CD4-positive, alpha-beta T cell treated with Interleukin-17A for 1 hour (primary cell): Measurements from ENCODE around the gene COL26A1.
"Not testable (repeated sequence)": the region's sequence is repeated elsewhere in the genome, so short reads cannot be mapped to it uniquely, and the experiment has no call there.

Experiments
- DNase-seq: peaks from one replicate; pipeline ENCODE4 v3.0.0-alpha.2; 2020

COL26A1 gene

DNA sequence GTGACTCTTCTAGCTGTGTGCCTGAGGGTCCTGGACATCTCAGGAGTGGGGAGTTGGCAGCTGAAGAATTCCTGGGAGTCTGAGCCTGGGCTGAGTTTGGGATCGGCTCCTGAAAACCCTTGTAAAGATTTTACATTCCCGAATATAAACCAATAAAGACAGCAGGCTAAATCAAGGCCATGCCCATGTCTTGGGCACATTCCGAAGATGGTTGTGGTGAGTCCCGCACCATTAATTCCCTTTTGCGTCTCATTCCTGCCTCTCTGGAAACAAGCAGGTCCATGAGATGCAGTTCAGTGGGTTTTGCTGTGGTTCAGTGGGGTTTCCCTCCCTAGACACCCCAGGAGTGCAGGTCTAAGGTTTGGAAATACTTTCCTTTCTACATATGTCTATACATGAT is 90.9 kb downstream of the COL26A1 start:
- DNase-seq: no peak

DNA sequence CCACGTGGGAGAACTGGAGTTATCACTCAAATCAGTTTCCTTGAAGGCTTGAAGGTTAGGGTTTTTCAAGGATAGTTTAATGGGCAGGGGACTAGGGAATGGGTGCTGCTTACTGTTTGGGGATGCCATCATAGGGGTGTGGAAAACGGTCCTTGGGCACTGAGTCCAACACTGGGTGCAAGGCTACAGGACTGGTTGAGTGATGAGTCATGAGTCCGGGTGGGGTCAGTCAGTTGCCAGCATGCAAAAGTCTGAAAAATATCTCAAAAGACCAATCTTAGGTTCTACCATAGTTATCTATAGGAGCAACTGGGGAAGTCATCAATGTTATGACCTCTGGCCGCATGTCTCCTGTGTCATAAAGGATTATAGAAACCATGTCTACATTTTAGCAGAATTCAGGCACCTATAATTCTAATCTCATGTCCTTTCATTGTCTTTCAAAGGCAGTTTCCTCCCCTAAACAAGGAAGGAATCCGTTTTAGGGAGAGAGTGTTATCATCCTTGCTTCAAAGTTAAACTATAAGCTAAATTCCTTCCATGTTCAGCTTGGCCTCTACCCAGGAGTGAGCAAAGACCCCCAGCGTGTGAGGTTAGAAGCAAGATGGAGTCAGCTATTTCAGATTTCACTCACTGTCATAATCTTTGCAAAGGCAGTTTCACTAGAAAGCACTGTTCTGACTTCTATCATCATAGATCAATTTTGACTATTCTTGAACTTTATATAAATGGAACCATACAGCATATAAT is 94.5 kb downstream of the COL26A1 start:
- DNase-seq: no peak

DNA sequence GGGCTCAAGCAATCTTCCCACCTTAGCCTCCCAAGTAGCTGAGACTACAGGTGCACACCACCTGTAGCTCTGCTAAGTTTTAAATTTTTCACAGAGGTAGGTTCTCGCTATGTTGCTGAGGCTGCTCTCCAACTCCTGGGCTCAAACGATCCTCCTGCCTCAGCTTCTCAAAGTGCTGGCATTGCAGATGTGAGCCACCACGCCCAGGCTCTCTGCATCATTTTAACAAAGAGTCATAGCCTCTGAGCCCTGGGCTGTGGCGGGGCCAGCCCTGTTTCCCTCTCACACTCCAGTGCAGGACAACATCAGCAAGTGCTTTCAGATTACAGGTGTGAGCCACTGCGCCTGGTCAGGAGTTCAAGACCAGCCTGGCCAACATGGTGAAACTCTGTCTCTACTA is 102.5 kb downstream of the COL26A1 start:
- DNase-seq: no peak

DNA sequence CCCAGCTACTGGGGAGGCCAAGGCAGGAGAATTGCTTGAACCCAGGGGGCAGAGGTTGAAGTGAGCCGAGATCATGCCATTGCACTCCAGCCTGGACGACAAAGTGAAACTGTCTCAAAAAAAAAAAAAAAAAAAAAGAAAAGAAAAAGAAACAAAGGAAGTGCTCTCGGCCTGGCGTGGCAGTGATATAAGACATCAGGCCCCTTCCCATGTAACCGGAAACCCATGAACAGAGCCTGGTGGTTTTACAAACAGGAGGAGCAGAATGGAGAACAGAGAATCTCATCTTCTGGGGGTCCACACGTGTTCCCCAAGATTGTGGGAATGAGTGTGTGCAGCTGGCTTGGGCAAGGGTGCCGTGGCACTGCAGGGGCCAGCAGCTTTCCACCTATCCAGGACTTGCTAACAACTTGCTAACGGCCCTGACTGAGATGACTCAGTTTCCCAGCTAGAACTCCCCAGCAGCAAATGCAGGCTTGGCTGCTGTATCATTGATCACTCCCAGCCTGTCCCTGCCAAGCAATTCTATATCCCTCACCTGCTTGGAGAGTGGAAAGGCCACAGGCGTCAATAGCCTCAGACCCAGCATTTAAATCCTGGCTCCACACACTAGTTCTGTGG is 103.0 kb downstream of the COL26A1 start:
- peak; percentile 2 for DNase-seq

DNA sequence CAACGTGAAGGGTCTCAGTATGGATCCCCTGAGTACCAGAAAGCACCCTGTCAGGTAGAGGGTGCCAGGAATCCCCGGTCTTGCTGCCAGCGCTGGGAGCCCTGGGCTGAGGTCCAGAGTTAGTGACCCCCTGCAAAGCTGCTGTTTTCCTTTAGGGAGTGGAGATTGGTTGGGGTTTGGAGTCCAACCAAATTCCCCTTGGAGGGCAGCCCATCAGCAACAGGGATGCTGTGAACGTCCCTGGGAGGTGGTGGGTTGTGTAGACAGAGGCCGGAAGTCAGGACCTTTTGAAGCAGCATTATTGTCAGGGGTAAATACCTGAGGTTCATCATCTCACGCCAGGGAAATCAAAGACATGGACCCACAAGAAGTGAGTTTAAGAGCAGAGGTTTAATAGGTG is 104.2 kb downstream of the COL26A1 start:
- no peak for DNase-seq

DNA sequence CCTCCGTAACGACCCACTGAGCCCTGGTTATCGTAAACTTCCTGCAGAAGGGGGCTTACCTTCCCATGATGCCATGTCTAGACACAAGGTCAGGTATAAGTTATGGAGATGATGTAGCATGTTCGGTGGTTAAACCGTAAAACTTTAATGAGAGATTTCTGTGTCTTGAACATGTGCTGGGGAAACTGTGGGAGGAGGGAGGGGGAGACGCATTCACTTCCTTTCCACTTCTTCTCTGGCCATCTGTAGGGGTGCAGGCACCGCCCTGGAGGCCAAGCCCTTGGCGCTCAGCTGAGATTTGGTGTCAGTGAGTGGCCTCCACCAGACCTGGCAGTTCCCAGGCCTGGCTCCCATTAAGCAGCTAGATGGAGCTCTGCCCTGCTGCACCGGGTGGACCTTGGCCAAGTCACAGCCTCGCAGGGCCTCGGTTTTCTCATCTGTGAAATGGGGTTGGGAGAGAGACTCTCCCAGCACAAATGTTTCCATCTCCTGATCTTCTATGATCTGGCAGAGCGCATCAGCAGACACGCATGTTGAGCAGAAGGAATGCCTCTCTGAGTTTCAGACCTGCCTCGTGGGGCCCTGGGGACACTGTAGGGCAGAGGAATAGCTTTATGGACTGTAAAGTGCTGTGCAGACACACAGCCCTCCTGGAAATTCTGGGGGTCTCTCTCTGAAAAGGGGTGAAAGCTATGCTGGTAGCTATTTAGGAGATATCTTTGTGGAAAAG is 106.0 kb downstream of the COL26A1 start:
- no peak for DNase-seq

DNA sequence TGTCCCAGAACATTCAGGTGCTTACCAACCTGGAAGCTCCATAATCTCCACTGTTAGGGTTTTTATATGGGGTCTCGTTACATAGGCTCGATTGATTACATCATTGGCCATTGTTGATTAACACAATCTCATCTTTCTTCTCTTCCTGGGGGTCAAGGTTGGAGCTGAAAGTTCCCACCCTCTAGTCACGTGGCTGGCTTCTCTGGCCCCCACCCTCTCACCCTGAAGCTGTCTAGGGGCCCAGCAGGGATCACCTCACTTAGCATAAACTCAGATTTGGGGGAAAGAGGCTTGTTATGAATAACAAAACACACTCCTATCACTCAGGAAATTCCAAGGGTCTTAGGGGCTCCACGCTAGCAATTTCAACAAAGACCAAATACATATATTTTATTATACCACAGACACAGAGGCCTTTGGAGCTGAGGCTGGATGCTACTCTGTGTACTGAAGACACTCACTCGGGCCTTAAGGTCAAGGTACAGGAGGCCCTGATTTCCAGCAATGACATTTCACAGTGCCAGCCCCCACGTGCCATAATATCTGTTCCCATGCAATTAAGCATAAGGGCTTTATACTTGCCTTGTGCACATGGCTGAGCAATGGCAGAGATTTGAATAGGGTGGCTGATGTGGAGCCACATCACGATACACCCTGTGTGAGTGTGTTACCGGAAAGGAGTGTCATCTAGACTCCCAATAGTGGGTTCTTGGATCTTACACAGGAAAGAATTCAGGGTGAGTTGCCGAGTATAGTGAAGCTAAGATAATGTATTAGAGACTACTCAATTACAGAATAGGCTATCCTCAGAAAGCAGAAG is 108.2 kb downstream of the COL26A1 start:
- no peak for DNase-seq

DNA sequence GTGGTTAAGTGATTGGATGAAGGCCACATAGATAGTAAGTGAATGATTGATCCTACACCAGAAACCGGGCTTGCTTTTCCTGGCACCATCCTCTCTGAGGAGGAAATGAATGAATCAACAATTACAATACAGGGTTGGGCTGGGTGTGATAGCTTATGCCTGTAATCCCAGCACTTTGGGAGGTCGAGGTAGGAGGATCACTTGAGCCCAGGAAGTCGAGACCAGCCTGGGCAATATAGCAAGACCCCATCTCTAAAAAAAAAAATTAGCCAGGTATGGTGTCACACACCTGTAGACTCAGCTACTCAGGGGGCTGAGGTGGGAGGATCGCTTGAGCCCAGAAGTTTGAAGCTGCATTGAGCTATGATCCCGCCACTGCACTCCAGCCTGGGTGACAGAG is 111.5 kb downstream of the COL26A1 start:
- DNase-seq: no peak

DNA sequence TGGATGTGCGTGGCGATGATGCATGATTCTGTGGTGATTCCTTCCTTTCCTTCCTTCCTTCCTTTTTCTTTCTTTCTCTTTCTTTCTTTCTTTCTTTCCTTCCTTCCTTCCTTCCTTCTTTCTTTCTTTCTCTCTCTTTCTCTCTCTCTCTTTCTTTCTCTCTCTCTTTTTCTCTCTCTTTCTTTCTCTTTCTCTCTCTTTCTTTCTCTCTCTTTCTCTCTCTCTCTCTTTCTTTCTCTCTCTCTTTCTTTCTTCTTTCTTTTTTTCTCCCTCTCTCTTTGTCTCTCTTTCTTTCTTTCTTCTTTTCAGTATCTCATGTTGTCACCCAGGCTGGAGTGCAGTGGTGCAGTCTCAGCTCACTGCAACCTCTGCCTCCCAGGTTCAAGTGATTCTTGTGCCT is 113.0 kb downstream of the COL26A1 start:
- not testable (repeated sequence) for DNase-seq

DNA sequence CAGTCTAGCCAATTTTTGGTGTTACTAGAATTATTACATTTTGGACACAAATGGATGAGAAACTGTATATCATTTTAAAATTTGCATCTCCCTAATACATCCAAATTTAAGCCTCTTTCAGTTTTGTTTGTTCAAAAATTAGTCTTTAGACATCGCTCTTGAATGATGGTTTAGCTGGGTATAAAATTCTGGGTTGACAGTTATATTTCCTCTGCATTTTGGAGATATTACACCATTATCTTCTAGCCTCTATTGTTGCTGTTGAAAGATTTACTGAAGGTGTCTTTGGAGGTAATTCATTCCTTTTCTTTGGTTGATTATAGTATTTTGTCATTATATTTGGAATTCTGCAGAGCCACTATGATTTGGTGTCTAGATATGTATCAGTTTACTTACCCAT is 116.5 kb downstream of the COL26A1 start:
- DNase-seq: no peak

DNA sequence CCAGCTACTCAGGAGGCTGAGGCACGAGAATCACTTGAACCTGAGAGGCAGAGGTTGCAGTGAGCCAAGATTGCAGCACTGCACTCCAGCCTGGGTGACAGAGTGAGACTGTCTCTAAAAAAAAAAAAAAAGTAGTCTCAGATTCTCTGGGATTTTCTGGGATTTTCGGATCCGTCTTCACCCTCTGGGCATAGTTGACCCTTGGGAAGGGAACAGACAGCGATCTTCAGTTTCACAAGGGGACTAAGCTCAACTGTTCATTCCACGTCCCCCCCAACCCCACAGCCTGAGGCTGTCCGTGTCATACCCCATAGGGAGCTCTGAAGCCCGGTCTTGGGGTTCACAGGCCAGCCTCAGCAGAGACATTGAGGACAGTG is 123.4 kb downstream of the COL26A1 start:
- not testable (repeated sequence) for DNase-seq

DNA sequence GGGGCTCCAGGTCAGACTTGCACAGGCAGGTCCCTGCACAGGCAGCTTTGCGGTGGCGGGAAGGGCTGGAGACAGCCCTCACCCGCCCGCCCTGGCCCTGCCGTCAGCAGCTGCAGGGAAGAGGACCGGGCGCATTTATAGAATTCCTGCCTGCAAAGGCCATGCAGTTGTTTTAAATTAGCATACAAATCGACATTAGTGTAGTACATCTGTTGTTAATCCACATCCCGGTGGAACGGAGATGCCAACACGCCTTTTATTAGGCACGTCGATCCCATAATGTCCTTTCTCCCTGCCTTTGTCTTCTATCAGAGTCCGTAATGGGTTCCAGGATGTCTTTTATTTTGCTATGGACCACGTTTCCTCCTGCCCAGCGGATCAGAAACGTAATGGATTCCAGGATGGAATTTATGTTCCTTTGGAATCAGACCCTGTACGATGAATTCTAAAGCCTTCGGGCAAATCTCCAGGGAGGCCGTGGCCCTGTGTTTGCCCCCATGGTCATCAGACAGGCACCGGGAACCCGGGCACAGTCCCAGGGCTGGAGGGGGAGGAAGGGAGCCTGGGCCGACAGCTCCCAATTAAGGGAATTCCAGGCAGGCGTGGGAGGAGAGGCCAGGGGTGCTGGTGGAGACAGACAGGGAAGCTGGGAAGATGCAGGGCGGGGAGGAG is 123.9 kb downstream of the COL26A1 start:
- DNase-seq: no peak

DNA sequence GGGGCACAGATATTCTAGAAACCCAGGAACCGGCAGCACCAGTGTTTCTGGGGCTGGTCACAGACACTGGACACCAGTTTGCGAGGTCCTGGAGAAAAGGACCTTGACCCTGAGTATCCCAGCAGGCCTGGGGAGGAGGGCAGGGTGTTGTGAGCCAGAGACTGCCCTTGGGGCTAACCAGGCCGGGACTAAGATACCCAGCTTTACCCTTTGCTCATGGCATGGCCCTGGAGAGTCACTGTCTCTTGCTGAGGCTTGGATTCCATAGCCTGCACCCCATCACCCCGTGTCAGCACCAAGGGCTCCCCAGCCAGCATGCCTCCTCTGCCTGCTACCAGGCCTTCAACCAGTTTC is 124.4 kb downstream of the COL26A1 start:
- DNase-seq: no peak

DNA sequence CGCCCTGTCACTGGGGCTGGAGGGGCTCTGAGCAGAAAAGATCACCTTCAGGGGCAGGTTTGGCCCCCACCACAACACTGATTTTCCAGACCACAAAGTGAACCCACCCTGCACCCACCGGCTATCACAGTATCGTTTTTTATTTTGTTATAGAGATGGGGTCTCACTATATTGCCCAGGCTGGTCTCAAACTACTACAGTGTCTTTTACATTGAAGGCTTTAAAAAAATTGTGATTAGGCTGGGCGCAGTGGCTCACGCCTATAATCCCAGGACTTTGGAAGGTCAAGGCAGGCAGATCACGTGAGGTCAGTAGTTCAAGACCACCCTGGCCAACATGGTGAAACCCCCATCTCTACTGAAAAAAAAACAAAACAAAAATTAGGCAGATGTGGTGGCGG is 125.1 kb downstream of the COL26A1 start:
- no peak for DNase-seq

DNA sequence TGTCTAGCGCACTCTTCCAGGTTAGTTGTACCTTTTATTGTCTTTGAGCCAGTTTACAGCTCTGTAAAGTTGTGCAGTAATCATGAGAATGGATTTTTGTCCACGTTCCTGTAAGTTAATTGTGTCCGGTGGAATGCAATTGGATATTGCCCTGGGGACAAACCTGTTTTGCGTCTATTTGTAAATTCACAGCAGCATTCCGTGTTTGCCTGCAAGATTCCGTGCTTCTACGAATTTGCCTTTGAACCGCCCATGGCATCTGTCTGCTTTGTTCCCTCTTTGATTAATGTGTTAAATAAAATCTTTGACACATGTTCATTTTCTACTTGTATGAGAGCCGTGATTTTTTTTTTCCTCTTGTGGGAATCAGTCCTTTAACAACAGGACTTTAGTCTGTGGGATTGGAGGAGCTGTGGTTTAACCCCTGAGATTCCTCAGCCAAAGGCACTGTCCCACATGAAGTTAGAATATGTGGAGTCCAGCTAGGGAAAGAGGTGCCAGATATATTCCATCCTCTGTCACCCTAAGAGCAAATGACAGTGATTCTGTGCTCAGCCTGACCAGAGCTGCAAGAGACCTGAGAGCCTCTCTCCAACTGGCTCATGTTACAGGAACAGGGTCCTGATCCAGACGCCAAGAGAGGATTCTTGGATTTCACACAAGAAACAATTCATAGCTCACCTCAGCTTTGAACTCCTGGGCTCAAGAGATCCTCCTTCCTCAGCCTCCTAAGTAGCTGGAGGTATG is 126.3 kb downstream of the COL26A1 start:
- no peak for DNase-seq

DNA sequence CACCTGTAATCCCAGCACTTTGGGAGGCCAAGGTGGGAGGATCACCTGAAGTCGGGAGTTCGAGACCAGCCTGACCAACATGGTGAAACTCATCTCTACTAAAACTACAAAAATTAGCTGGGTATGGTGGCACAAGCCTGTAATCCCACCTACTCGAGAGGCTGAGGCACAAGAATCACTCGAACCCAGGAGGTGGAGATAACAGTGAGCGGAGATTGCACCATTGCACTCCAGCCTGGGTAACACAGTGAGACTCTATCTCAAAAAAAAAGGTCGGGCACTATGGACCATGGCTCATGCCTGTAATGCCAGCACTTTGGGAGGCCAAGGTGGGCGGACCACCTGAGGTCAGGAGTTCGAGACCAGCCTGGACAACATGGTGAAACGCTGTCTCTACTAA is 127.8 kb downstream of the COL26A1 start:
- DNase-seq: not testable (repeated sequence)

DNA sequence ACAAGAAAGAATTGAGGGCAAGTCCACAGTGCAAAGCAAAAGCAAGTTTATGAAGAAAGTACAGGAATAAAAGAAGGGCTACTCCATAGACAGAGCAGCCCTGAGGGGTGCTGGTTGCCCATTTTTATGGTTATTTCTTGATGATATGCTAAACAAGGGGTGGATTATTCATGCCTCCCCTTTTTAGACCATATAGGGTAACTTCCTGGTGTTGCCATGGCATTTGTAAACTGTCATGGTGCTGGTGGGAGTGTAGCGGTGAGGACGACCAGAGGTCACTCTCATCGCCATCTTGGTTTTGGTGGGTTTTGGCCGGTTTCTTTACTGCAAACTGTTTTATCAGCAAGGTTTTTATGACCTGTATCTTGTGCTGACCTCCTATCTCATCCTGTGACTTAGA is 128.8 kb downstream of the COL26A1 start:
- not testable (repeated sequence) for DNase-seq

DNA sequence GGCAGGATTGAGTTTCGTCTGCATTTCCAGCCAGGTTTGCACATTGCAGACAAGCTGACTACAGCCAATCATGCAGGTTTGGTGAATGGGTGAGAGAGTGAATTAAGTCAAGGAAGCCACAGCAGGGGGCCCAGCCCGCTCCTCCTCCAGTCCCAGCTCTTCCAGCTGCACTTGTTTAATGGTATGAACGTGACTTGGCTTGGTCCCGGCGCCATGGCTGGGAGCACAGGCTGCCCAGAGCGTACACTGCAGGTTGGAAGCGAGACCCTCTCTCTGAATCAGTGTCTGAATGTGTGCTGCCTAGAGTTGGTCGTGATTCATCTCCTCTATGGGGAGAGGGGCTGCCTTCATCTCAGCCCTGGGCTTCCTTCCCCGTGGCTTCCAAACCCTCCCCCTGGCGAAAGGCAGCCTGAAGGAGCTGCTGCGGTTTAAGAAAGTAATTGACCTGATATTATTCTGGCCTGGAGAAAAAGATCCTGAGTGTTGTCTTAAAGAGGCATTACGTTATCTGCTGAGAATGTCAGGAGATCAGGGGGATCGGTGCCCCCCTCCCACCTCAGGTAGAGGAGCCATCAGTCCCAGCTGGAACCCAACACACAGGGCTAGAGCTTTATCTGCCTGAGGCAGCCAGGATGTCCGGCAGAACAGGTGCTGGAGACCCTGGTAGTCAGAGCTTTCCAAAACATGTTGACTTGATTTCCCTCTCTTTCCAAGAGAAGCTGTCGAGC is 132.1 kb downstream of the COL26A1 start:
- no peak for DNase-seq

DNA sequence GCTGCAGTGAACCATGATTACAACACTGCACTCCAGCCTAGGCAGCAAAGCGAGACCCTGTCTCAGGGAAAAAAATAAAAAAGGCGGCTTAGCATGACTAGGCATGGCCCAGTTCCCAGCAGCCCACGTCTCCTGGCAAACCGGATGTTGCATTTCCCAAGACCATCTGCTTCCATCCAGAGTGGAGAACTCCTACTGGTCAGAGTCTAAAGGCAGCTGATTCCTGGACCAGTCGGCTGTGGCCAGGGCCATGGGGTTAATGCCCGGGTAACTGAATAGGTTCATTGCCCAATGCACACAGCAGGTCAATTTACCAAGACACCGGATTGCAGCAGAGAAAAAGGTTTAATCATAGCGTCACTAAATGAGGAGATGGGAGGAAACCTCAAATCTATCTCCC is 133.3 kb downstream of the COL26A1 start:
- DNase-seq: no peak

DNA sequence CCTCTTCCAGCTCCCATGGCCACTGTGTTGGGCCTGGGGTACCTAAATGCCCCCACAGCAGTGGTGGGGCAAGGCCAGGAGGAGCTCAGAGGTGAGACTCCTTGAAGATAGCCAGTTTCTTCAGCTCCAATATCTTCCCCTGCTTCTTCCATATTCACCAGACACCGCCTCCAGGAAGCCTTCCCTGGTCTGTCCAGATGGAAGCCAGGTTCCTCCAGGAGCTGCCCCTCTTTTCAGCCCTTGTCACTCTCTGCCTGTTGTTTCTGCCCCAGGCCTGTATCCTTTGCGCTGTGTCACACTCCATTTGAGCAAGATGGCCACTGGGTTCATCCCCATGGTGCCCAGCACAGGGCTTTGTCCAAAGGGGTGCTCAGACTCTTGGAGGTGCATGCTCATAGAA is 138.7 kb downstream of the COL26A1 start:
- no peak for DNase-seq

DNA sequence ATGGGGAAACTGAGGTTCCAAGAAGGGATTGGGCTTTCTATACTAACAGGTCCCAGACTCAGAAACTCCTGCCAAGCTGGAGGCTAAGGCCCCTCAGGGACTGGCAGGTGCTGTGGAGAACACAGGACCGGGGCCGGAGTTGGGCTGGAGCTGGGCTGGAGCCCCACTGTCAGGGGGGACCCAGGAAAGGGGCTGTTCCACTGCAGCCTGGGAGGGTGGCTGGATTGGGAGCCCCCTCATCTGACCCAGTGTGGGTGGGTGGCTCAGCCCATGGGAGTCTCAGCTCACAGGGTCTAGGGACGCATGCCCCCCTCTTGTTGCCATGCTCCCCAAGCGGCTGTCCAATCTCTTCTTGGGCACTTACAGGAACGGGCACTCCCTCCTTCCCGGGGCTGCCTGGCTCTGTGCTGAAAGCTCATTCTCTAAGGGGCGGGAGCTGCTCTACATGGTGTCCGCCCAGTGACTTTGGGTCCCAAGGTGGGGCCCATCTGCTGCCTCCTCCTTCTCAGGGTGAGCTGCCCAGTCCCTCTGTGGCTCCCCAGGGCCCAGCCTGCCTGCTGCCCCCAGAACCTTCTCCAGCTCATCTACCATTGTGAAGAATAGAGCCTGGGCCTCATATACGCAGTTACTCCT is 139.9 kb downstream of the COL26A1 start:
- DNase-seq: no peak
